AG09309 (cell line): ENCODE results near the gene DIS3L2.

Experiments used
- DNase-seq: peaks from one replicate; pipeline ENCODE4 v3.0.0-alpha.2; 2010; ENCODE audit warnings: low read depth
- H3K4me3 ChIP-seq: 2 replicates; pipeline ENCODE4 v1.5.1; 2011; ENCODE audit warnings: mild to moderate bottlenecking, low read depth, low read length, moderate library complexity; ENCODE audit not compliant: control insufficient read depth
- TF ChIP-seq, protein P1 (sequence below): IDR thresholded peaks from 2 replicates; pipeline ENCODE4 v1.5.1; 2011; ENCODE audit warnings: mild to moderate bottlenecking, low read depth, low read length, inconsistent platforms; ENCODE audit not compliant: insufficient read depth, control insufficient read depth; ENCODE audit errors: missing control alignments

DIS3L2 gene

GRCh38 chr2:231920366-231920765 lies 41.1 kb upstream of the DIS3L2 start:
- DNase-seq = no peak
- H3K4me3 ChIP-seq = no peak overlapping the region
- TF ChIP-seq, protein P1, sequence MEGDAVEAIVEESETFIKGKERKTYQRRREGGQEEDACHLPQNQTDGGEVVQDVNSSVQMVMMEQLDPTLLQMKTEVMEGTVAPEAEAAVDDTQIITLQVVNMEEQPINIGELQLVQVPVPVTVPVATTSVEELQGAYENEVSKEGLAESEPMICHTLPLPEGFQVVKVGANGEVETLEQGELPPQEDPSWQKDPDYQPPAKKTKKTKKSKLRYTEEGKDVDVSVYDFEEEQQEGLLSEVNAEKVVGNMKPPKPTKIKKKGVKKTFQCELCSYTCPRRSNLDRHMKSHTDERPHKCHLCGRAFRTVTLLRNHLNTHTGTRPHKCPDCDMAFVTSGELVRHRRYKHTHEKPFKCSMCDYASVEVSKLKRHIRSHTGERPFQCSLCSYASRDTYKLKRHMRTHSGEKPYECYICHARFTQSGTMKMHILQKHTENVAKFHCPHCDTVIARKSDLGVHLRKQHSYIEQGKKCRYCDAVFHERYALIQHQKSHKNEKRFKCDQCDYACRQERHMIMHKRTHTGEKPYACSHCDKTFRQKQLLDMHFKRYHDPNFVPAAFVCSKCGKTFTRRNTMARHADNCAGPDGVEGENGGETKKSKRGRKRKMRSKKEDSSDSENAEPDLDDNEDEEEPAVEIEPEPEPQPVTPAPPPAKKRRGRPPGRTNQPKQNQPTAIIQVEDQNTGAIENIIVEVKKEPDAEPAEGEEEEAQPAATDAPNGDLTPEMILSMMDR = no peak

- TF ChIP-seq, protein P1 = no peak
- no peak overlapping the region for H3K4me3 ChIP-seq
- no peak for DNase-seq
Measured at GRCh38 chr2:231920795-231921194, 40.7 kb upstream of the DIS3L2 start.

- no peak overlapping the region for H3K4me3 ChIP-seq
- no peak for DNase-seq
- TF ChIP-seq, protein P1 = no peak
Measured at GRCh38 chr2:231922311-231923009, 39.1 kb upstream of the DIS3L2 start.

- DNase-seq = no peak
- no peak overlapping the region for H3K4me3 ChIP-seq
- TF ChIP-seq, protein P1 = no peak
Measured at GRCh38 chr2:231923010-231923344, 38.5 kb upstream of the DIS3L2 start.

- TF ChIP-seq, protein P1 = no peak
- DNase-seq = no peak
- no peak overlapping the region for H3K4me3 ChIP-seq
Measured at GRCh38 chr2:231923951-231924888, 37.3 kb upstream of the DIS3L2 start.

- DNase-seq = no peak
- H3K4me3 ChIP-seq = no peak overlapping the region
- TF ChIP-seq, protein P1 = peak; percentile 6
Measured at GRCh38 chr2:231924889-231925275, 36.6 kb upstream of the DIS3L2 start.
